Activated CD8-positive, alpha-beta memory T cell treated with anti-CD3 and anti-CD28 coated beads, Interleukin-2, amount 10 ng/mL, durations not matched to agents 7 days and 5 days (primary cell): ENCODE measurements around the gene TNK1. TPM values are rescaled to one million over a fixed set of nuclear protein-coding genes. Genes with fewer than 3 reads are reported as not detected.

ENCODE experiments used
- ATAC-seq: fragments of 150-1000 bp; cut with Tn5 transposase; one replicate; pipeline ENCODE4 v1.10.0; 2021; ENCODE audit warnings: moderate library complexity
- CTCF ChIA-PET: fragments of 350-600 bp; sonication (Branson Sonifier 250); formaldehyde crosslinking; loops from one replicate; lab custom pipeline; 2021; ENCODE audit warnings: antibody characterized with exemption; lab: Charles Lee
- DNase-seq: peaks from one replicate; pipeline ENCODE4 v3.0.0-alpha.2; 2020
- H3K27ac Mint-ChIP-seq: one replicate; pipeline ENCODE4 v1.8.0; 2021; ENCODE audit warnings: mild to moderate bottlenecking, mixed read lengths
- H3K27me3 Mint-ChIP-seq: one replicate; pipeline ENCODE4 v1.8.0; 2021; ENCODE audit warnings: mixed read lengths
- H3K36me3 Mint-ChIP-seq: one replicate; pipeline ENCODE4 v1.8.0; 2021; ENCODE audit warnings: mild to moderate bottlenecking, mixed read lengths
- H3K4me1 Mint-ChIP-seq: one replicate; pipeline ENCODE4 v1.8.0; 2021; ENCODE audit warnings: mixed read lengths
- H3K4me3 Mint-ChIP-seq: one replicate; pipeline ENCODE4 v1.8.0; 2021; ENCODE audit warnings: mild to moderate bottlenecking, moderate library complexity, mixed read lengths
- H3K9me3 Mint-ChIP-seq: one replicate; pipeline ENCODE4 v1.8.0; 2022; ENCODE audit warnings: low read depth, mixed read lengths
- total RNA-seq, 2 experiments: library from RNA; stranded (reverse); gene quantifications; one replicate each; pipeline ENCODE4 v1.2.3, GENCODE V29; 2021

TNK1 gene
- total RNA-seq, 2 experiments from 2014 or later: 0.54 to 0.61 TPM

GRCh38 chr17:7437950-7438614 lies 57.2 kb downstream of the TNK1 start:
- peaks cover 48% of the 10 kb centered on the region for H3K4me1 Mint-ChIP-seq
- CTCF ChIA-PET: interaction anchor here (1.2 to 5.3 kb wide), 9 partner anchors 7 to 175 kb away, joined by 4 to 88 read pairs (median 32); partner anchors contain the start of genes CHRNB1, NEURL4, PLSCR3 and SENP3
- H3K4me3 Mint-ChIP-seq: peak overlapping the region; percentile 64
- peaks cover 28% of the 10 kb centered on the region for H3K27me3 Mint-ChIP-seq
- peak overlapping the region; percentile 28 for H3K27ac Mint-ChIP-seq
- no peaks in the 10 kb centered on the region for H3K9me3 Mint-ChIP-seq
- peaks cover 11% of the 10 kb centered on the region for H3K36me3 Mint-ChIP-seq
- DNase-seq: peak; percentile 61
- ATAC-seq: no peak

- CTCF ChIA-PET: interaction anchor here (1.0 to 5.3 kb wide), 8 partner anchors 16 to 122 kb away, joined by 3 to 88 read pairs (median 24); partner anchors contain the start of genes PLSCR3, SENP3 and TMEM95
- peaks cover 48% of the 10 kb centered on the region for H3K4me1 Mint-ChIP-seq
- DNase-seq: no peak
- peak overlapping the region; percentile 47 for H3K27ac Mint-ChIP-seq
- peaks cover 11% of the 10 kb centered on the region for H3K36me3 Mint-ChIP-seq
- peaks cover 34% of the 10 kb centered on the region for H3K27me3 Mint-ChIP-seq
- H3K4me3 Mint-ChIP-seq: peak overlapping the region; percentile 64
- no peaks in the 10 kb centered on the region for H3K9me3 Mint-ChIP-seq
- ATAC-seq: no peak
Measured at GRCh38 chr17:7438656-7439460, 58.0 kb downstream of the TNK1 start.

Other genes with a start within 250 kb of the TNK1 start
- under 1 TPM; 0.35 to 0.38 TPM for gene ASGR1, start 201.7 kb upstream of the TNK1 start, total RNA-seq
- 1 to 10 TPM; 4.9 to 5.3 TPM for gene DLG4, start 161.3 kb upstream of the TNK1 start, total RNA-seq
- gene ACADVL, start 161.2 kb upstream of the TNK1 start, total RNA-seq: 100 to 1,000 TPM; 411 to 423 TPM
- gene DVL2, start 146.6 kb upstream of the TNK1 start, total RNA-seq: 10 to 100 TPM; 52.7 to 62.0 TPM
- gene PHF23, start 141.6 kb upstream of the TNK1 start, total RNA-seq: 10 to 100 TPM; 42.1 to 53.2 TPM
- gene GABARAP, start 138.6 kb upstream of the TNK1 start, total RNA-seq: 100 to 1,000 TPM; 207 to 231 TPM
- gene CTDNEP1, start 129.4 kb upstream of the TNK1 start, total RNA-seq: 100 to 1,000 TPM; 162 to 192 TPM
- 10 to 100 TPM; 56.5 to 70.4 TPM for gene ELP5, start 128.9 kb upstream of the TNK1 start, total RNA-seq
- gene CLDN7, start 118.6 kb upstream of the TNK1 start, total RNA-seq: 1 to 10 TPM in 1 of 2 experiments, under 1 TPM in 1; 0.66 to 1.9 TPM
- gene SLC2A4, start 99.4 kb upstream of the TNK1 start, total RNA-seq: not detected
- 1 to 10 TPM in 1 of 2 experiments, under 1 TPM in 1; 0.35 to 1.4 TPM for gene YBX2, start 86.5 kb upstream of the TNK1 start, total RNA-seq
- gene EIF5A, start 73.5 kb upstream of the TNK1 start, total RNA-seq: 100 to 1,000 TPM; 575 to 853 TPM
- gene GPS2, start 65.7 kb upstream of the TNK1 start, total RNA-seq: 10 to 100 TPM; 83.7 to 85.1 TPM
- gene NEURL4, start 51.8 kb upstream of the TNK1 start, total RNA-seq: 10 to 100 TPM; 43.7 to 44.8 TPM
- 100 to 1,000 TPM; 594 to 712 TPM for gene ACAP1, start 44.6 kb upstream of the TNK1 start, total RNA-seq
- gene KCTD11, start 28.9 kb upstream of the TNK1 start, total RNA-seq: 1 to 10 TPM; 6.0 to 6.1 TPM
- gene TMEM95, start 25.9 kb upstream of the TNK1 start, total RNA-seq: not detected
- gene PLSCR3, start 13.4 kb downstream of the TNK1 start, total RNA-seq: 10 to 100 TPM; 65.5 to 74.2 TPM
- 10 to 100 TPM; 47.5 to 56.1 TPM for gene TMEM256, start 23.0 kb downstream of the TNK1 start, total RNA-seq
- gene NLGN2, start 26.8 kb downstream of the TNK1 start, total RNA-seq: 1 to 10 TPM; 2.0 to 3.5 TPM
- gene SPEM1, start 39.2 kb downstream of the TNK1 start, total RNA-seq: not detected
- gene SPEM2, start 44.5 kb downstream of the TNK1 start, total RNA-seq: not detected
- not detected for gene SPEM3, start 47.8 kb downstream of the TNK1 start, total RNA-seq
- 10 to 100 TPM; 13.9 to 16.7 TPM for gene TMEM102, start 54.3 kb downstream of the TNK1 start, total RNA-seq
- 1 to 10 TPM; 3.6 to 4.1 TPM for gene FGF11, start 58.4 kb downstream of the TNK1 start, total RNA-seq
- 10 to 100 TPM; 10.4 to 13.1 TPM for gene CHRNB1, start 64.0 kb downstream of the TNK1 start, total RNA-seq
- 10 to 100 TPM; 24.5 to 27.7 TPM for gene ZBTB4, start 98.5 kb downstream of the TNK1 start, total RNA-seq
- not detected for gene SLC35G6, start 100.4 kb downstream of the TNK1 start, total RNA-seq
- 100 to 1,000 TPM; 198 to 228 TPM for gene POLR2A, start 103.3 kb downstream of the TNK1 start, total RNA-seq
- 10 to 100 TPM; 52.8 to 59.4 TPM for gene TNFSF12, start 168.0 kb downstream of the TNK1 start, total RNA-seq
- gene TNFSF13, start 177.7 kb downstream of the TNK1 start, total RNA-seq: 1 to 10 TPM; 2.2 to 2.5 TPM
- 10 to 100 TPM; 55.7 to 70.9 TPM for gene SENP3, start 180.8 kb downstream of the TNK1 start, total RNA-seq
- 10 to 100 TPM in 1 of 2 experiments, 1 to 10 TPM in 1; 10.0 to 26.7 TPM for gene CD68, start 198.5 kb downstream of the TNK1 start, total RNA-seq
- gene MPDU1, start 202.8 kb downstream of the TNK1 start, total RNA-seq: 10 to 100 TPM; 57.6 to 76.9 TPM
- gene SOX15, start 209.0 kb downstream of the TNK1 start, total RNA-seq: under 1 TPM; 0.21 to 0.35 TPM
- gene FXR2, start 233.8 kb downstream of the TNK1 start, total RNA-seq: 10 to 100 TPM; 30.7 to 40.5 TPM
- gene SAT2, start 246.7 kb downstream of the TNK1 start, total RNA-seq: 10 to 100 TPM; 21.5 to 28.0 TPM
- not detected for gene SHBG, start 249.0 kb downstream of the TNK1 start, total RNA-seq